HG02981 (cell line): ENCODE data around the gene PARN.
"Not testable (repeated sequence)": the region's sequence is repeated elsewhere in the genome, so short reads cannot be mapped to it uniquely, and the experiment has no call there.

ENCODE experiments used
- ATAC-seq: cut with Tn5 transposase; IDR thresholded peaks from one replicate; pipeline ENCODE4 v1.9.1; 2021; ENCODE audit warnings: mild to moderate bottlenecking, moderate library complexity; ENCODE audit not compliant: unreplicated experiment

The PARN gene

DNA sequence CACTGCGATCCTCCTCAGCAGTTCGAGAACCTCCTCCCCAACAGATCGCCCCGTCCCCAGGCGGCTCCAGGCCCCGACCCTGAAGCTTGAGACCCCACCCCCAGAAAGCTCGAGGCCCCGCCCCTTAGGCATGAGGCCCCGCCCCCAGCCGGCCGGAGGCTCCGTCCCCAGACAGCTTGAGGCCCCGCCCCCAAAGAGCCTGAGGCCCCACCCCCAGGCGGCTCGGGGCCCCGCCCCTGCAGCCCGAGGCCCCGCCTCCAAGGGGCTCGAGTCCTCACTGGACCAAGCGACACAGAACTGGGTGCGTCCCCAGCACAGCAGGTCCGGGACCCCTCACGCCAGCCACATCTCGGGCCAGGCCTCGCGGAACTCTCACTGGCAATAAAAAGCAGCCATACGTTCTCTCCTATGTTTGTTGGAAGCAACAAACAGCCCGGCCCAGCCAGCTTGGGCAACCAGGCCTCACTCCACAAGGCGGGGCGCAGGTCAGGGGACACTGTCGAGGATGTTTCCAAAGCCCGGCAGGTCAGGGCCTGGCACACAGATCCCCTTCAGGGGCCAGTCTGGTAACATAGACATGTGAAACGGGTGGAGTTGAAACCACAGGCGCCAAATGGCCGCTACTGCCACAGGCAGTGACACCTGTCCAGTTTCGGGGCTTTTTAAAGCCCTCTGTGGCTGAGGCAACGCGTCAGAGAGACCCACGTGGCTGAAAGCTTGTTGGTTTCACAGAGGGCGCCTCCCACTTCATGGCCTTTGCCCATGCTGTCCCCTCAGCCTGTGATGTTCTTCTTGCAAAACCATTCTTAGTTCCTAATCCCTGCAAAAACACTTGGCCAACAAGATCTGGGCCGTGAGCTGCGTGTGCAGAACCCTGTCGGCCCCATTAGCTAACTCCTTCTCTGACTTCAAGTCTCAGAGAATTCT lies 224.2 kb downstream of the PARN start:
- ATAC-seq: peak; percentile 98

DNA sequence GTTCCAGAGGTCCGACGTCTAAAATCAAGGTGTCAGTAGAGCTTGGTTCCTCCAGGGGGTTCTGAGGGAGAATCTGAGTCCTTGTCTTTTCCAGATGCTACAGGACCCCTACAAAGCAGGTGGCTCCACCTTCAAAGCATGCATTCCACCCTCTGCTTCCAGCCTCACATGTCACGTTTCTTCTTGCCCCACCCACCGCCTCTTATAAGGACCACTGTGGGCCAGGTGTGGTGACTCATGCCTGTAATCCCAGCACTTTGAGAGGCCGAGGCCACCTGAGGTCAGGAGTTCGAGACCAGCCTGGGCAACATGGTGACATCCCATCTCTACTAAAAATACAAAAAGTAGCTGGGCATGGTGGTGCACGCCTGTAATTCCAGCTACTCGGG lies 227.1 kb downstream of the PARN start:
- not testable (repeated sequence) for ATAC-seq

GRCh38 chr16:14402114-14403000 lies 227.7 kb downstream of the PARN start:
- ATAC-seq: not testable (repeated sequence)

- ATAC-seq: not testable (repeated sequence)
Measured at GRCh38 chr16:14401711-14402061, 228.4 kb downstream of the PARN start.

DNA sequence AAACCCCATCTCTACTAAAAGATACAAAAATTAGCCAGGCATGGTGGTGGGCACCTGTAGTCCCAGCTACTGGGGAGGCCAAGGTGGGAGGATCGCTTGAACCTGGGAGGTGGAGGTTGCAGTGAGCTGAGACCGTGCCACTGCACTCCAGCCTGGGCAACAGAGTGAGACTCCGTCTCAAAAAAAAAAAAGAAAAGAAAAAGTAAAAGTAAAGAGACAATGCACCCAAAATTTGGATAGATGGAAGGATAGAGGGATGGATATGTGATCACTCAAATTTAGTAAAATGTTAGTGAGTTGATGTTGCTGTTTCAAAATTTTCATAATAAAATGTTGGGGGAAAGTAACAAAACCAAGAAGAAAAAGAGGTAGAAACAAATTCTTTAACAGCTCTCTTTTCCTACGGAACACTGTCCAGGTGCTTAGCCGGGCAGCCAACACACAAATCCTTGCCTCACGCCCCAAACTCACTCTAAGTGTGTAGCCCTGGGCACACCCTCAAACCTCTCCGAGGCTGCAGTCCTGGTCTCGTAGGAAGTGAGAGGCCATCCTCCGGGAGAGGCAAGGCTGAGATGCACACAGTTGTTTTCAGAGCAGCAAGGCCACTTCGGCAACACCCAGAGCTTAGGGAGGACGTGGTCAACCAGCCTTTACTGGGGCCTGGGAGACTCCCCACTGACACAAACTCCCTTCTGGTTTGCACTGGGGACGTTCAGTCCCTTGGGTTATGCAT lies 228.9 kb downstream of the PARN start:
- not testable (repeated sequence) for ATAC-seq

- no peak for ATAC-seq
Measured at GRCh38 chr16:14400285-14400977, 229.6 kb downstream of the PARN start.

- no peak for ATAC-seq
Measured at GRCh38 chr16:14399378-14400284, 230.4 kb downstream of the PARN start.

- no peak for ATAC-seq
Measured at GRCh38 chr16:14398014-14398717, 231.9 kb downstream of the PARN start.

DNA sequence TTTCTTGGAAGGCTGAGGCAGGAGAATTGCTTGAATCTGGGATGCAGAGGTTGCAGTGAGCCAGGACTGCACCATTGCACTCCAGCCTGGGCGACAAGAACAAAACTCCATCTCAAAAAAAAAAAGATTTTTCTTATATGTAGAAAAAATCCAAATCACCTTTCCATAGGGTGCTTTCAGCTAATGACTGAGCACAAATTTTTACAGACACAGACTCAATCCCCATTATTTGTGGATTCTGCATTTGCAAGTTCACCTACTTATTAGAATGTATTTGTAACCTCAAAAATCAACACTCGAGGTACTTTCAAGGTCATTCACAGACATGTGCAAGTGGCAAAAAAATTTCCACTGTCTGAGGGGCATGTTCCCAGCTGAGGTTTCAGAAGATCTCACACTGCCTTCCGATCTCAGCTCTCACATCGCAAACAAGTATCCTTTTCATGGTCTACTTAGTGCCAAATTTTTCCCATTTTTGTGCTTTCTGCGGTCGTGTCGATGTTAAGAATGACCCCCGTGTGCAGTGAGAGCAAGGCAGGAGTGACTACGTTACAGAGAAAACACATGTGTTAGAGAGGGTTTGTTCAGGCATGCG lies 234.3 kb downstream of the PARN start:
- ATAC-seq: not testable (repeated sequence)

- no peak for ATAC-seq
Measured at GRCh38 chr16:14394834-14395233, 235.2 kb downstream of the PARN start.

DNA sequence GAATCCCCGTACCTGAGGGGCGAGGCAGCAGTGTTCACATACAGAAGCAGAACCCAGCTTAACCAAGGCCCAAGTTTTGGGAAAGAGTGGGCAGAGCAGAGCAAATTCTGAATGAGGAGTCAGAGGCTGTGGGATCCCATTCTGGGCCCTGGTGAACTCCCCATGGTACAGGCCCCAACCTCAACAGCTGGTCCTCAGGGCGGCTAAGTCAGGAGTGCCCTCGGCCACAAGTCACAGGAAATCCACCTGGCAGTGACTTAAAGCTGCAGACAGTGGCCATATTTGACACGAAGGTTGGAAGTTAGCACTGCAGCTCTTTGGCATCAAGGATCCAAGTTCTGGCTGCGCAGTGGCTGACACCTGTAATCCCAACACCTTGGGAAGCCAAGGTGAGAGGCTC lies 237.1 kb downstream of the PARN start:
- ATAC-seq: no peak

DNA sequence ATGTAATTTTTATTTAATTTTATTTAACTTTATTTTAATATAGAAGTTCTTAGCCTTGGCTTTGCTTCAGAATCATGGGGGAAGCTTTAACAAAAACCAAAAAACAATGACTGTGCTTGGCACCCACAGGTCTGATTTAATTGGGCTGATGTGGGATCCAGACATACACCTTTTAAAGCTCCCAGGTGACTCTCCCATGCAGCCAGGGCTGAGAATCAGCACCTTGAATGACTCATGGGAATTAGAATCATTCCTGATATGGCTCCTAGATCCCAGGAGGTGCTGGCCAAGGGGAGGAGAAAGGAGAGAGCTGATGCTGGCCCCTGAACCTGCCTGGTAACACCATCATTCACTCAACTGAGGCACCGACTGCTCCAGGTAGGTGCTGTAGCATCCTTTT lies 240.7 kb downstream of the PARN start:
- ATAC-seq: no peak

GRCh38 chr16:14388243-14388642 lies 241.8 kb downstream of the PARN start:
- ATAC-seq: no peak

GRCh38 chr16:14386115-14386514 lies 243.9 kb downstream of the PARN start:
- no peak for ATAC-seq
